DND-41 (cell line): Measurements from ENCODE around the gene DUSP10.

Experiments
- CTCF ChIP-seq: IDR thresholded peaks from 2 replicates; pipeline ENCODE4 v1.5.1; 2012; ENCODE audit warnings: borderline replicate concordance, low read length, moderate library complexity, mild to moderate bottlenecking; ENCODE audit not compliant: poor library complexity, severe bottlenecking; ENCODE audit errors: extremely low read depth
- EZH2 ChIP-seq: IDR thresholded peaks from 3 replicates; pipeline ENCODE4 v1.6.1; 2012; ENCODE audit warnings: borderline replicate concordance, low read depth, mild to moderate bottlenecking, moderate library complexity, low read length, inconsistent platforms; ENCODE audit not compliant: severe bottlenecking

- TF ChIP-seq CTCF, result no peak
- TF ChIP-seq EZH2, result no peak
Measured at GRCh38 chr1:221759436-221759835, 17.5 kb upstream of the DUSP10 start.
